Activated naive CD8-positive, alpha-beta T cell treated with anti-CD3 and anti-CD28 coated beads for 36 hours (primary cell): ENCODE results near the gene TRAF3IP1. TPM values are rescaled to one million over a fixed set of nuclear protein-coding genes. Genes with fewer than 3 reads are reported as not detected.
"Not testable (repeated sequence)": the region's sequence is repeated elsewhere in the genome, so short reads cannot be mapped to it uniquely, and the experiment has no call there.

Experiments used
- DNase-seq: peaks from one replicate; pipeline ENCODE4 v3.0.0; 2021
- H3K27ac Mint-ChIP-seq: one replicate; pipeline ENCODE4 v1.8.0; 2022; ENCODE audit warnings: mild to moderate bottlenecking, moderate library complexity, mixed read lengths
- H3K27me3 Mint-ChIP-seq: one replicate; pipeline ENCODE4 v1.8.0; 2022; ENCODE audit warnings: mild to moderate bottlenecking, mixed read lengths
- H3K36me3 Mint-ChIP-seq: one replicate; pipeline ENCODE4 v1.8.0; 2021; ENCODE audit warnings: mild to moderate bottlenecking, mixed read lengths
- H3K4me1 Mint-ChIP-seq: one replicate; pipeline ENCODE4 v1.8.0; 2021; ENCODE audit warnings: mixed read lengths
- H3K4me3 Mint-ChIP-seq: one replicate; pipeline ENCODE4 v1.8.0; 2022; ENCODE audit warnings: mild to moderate bottlenecking, moderate library complexity, mixed read lengths
- H3K9me3 Mint-ChIP-seq: one replicate; pipeline ENCODE4 v1.8.0; 2022; ENCODE audit warnings: mixed read lengths
- total RNA-seq, 2 experiments: library from RNA; stranded (reverse); gene quantifications; one replicate each; pipeline ENCODE4 v1.2.3, GENCODE V29; 2021

The TRAF3IP1 gene
- total RNA-seq, 2 experiments from 2014 or later, result 8.4 to 11.0 TPM

DNA sequence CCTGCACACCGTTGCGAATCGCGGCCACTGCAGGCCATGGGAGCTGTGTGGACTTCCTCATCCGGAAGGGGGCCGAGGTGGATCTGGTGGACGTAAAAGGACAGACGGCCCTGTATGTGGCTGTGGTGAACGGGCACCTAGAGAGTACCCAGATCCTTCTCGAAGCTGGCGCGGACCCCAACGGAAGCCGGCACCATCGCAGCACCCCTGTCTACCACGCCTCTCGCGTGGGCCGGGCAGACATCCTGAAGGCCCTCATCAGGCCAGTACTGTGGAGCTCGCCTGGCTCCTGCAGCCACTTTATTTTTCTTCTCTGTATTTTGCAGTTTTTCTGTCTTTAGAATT lies 115.4 kb downstream of the TRAF3IP1 start:
- Mint-ChIP-seq H3K27me3 (no peaks in the 10 kb centered on the region), H3K27ac (no peak overlapping the region), H3K9me3 (no peaks in the 10 kb centered on the region), H3K4me1 (peaks cover 50% of the 10 kb centered on the region), H3K36me3 (peaks cover 32% of the 10 kb centered on the region), H3K4me3 (no peak overlapping the region)
- DNase-seq, result no peak

DNA sequence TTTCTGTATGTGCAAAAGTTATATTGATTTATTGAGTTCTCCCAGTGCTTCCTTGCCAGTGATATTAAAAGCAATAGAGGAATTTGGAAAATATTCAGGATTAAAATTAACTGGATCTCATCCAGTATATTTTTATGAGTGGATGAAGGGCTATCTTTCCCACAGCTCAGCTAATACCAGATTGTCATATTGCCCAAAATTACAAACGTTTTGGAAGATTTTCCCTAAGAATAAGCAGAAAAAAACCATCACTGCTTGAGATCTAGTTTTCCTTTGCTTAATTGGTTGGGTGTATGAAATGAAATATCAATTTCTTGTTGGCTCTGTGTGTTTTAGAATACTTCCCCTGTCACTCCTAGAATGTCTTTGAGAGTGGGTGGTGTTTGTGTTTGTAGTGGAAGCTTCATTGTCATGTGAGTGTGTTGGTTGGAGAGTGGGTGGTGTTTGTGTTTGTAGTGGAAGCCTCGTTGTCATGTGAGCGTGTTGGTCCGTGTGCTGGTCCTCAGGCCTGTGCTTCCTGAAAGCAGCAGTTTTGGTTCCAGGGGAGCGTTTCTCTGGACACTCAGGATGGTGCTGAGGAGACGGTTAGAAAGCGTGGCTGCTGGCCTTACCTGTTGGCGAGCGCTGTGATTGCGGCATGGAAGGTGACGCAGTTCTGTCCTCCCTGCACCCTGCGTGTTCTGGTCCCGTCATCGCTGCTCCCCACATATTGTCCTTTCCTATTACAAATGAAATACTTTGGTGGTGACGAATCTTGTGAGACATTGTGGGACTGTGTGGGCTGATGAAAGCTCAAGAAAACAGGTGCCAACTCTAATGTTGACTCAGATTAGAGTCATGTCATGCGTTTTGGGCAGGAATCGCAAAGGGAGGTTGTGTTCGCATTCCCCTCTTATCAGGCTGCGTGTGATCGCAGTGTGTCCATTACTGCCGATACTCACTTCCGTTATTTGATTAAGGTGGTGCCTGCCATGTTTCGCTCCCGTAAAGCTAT lies 118.8 kb downstream of the TRAF3IP1 start:
- Mint-ChIP-seq H3K9me3 (no peaks in the 10 kb centered on the region), H3K27me3 (no peaks in the 10 kb centered on the region), H3K36me3 (peaks cover 39% of the 10 kb centered on the region), H3K4me1 (peaks cover 58% of the 10 kb centered on the region), H3K4me3 (no peak overlapping the region), H3K27ac (peak overlapping the region; percentile 82)
- DNase-seq, result peak; percentile 62

DNA sequence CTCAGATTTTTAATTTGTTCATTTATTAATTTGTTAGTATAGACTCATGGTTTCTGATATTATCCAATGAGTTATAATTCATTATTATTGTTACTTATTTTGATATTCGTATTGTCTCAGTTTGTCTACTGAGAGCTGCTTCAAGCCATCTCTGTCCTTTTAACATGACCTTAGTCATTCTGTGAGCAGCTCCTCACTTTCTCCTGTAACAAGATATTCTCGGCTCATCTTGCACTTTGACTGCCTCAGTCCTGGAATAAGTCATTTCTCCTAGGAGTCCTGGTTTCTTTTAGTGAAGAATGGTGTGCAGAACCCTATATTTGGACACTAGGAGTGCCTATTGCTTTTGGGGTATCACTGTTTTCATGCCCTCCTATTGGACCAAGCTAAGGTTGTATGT lies 119.6 kb downstream of the TRAF3IP1 start:
- Mint-ChIP-seq H3K27me3 (no peaks in the 10 kb centered on the region), H3K4me3 (no peak overlapping the region), H3K9me3 (no peaks in the 10 kb centered on the region), H3K36me3 (peaks cover 39% of the 10 kb centered on the region), H3K27ac (peak overlapping the region; percentile 63), H3K4me1 (peaks cover 58% of the 10 kb centered on the region)
- no peak for DNase-seq

DNA sequence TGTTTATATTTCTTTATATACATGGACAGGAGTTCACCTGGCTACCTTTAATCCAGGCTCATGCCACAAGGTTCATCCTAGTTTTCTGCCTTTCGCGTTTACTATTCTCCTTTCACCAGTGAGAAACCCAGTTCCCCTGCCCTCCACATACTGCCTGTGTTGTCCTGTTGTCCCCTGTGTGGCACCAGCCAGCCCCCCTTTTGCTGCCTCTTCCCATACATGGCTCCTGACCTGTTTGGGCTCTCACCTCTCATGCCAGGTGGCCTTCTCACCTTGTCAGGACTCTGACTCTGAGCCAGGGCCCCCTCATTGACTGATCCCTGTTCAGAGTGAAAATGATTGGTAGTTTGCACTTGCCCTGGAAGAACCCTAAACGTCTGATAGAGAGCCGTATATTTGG lies 120.0 kb downstream of the TRAF3IP1 start:
- no peaks in the 10 kb centered on the region for H3K27me3 Mint-ChIP-seq
- no peaks in the 10 kb centered on the region for H3K9me3 Mint-ChIP-seq
- peak overlapping the region; percentile 79 for H3K27ac Mint-ChIP-seq
- no peak for DNase-seq
- H3K4me3 Mint-ChIP-seq, result no peak overlapping the region
- H3K36me3 Mint-ChIP-seq, result peaks cover 39% of the 10 kb centered on the region
- H3K4me1 Mint-ChIP-seq, result peaks cover 58% of the 10 kb centered on the region

DNA sequence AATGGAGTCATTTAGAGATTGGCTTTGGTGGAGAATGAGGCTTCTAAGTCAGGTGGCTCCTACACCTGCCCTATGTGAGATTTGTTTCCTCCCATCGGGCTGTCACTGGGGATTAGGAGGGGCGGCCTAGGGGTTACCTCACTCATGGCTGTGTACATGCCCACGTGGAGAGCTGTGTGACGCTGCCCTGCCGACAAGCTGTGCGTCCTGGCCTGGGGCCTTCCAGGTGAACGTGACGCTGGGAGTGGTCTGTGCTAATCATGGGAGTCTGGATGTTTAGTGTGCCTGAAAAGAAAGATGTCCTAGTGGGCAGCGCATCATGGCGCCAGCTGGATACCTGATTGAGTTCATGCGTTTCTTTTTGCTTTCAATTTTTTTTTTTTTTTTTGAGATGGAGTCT lies 120.4 kb downstream of the TRAF3IP1 start:
- Mint-ChIP-seq H3K4me1 (peaks cover 58% of the 10 kb centered on the region), H3K36me3 (peaks cover 41% of the 10 kb centered on the region), H3K9me3 (no peaks in the 10 kb centered on the region), H3K27ac (peak overlapping the region; percentile 79), H3K4me3 (no peak overlapping the region), H3K27me3 (no peaks in the 10 kb centered on the region)
- DNase-seq, result no peak

DNA sequence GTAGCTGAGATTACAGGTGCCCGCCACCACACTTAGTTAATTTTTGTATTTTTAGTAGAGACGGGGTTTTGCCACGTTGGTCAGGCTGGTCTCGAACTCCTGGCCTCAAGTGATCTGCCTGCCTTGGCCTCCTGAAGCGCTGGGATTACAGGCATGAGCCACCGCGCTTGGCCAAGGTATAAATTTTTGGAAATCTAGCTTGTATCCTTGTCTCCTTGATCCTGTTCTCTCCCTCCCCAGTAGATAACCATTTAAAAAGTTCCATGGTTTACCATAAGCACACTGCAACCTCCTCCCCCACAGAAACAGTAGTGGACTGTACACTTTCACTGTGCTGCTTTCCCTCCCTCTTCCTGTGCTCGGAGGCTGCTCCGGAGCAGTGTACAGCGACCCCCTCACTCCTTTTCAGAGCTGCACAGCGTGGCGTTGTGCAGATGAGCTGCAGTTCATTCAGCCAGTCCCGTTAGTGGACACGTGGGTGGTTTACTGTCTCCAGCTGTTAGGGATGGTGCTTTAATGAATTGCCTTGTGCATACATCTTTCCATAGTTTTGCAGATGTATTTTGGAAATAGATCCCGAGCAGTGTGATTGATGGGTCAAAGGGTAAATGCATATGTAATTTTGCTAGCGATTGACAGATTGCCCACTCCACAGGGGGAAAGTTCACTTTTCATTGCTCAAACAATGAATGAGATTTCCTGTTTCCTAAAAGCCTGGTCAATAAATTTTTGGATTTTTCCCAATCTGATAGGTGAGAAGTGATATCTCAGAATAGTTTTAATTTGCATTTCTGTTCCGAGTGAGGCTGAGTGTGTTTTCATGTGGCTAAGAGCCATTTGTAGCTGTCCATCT lies 121.2 kb downstream of the TRAF3IP1 start:
- Mint-ChIP-seq H3K27ac (no peak overlapping the region), H3K9me3 (no peaks in the 10 kb centered on the region), H3K4me1 (peaks cover 54% of the 10 kb centered on the region), H3K36me3 (peaks cover 49% of the 10 kb centered on the region), H3K27me3 (no peaks in the 10 kb centered on the region), H3K4me3 (no peak overlapping the region)
- DNase-seq, result no peak

DNA sequence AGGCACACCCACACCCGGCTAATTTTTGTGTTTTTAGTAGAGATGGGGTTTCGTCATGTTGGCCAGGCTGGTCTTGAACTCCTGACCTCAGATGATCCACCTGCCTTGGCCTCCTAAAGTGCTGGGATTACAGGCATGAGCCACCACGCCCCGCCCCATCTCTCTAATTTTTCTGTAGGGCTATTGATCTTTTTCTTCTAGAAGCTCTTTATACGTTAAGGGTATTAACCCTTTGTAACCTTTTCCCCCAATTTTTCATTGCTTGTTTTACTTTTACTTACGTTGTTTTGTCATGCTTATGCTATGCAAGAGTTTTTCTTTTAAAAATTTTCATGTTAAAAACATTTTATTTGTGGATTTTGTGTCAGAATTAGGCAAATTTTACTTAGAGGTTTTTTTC lies 121.9 kb downstream of the TRAF3IP1 start:
- not testable (repeated sequence) for H3K27me3 Mint-ChIP-seq, H3K9me3 Mint-ChIP-seq, DNase-seq, H3K4me3 Mint-ChIP-seq, H3K27ac Mint-ChIP-seq
- Mint-ChIP-seq H3K4me1 (peaks cover 51% of the 10 kb centered on the region), H3K36me3 (peaks cover 48% of the 10 kb centered on the region)

DNA sequence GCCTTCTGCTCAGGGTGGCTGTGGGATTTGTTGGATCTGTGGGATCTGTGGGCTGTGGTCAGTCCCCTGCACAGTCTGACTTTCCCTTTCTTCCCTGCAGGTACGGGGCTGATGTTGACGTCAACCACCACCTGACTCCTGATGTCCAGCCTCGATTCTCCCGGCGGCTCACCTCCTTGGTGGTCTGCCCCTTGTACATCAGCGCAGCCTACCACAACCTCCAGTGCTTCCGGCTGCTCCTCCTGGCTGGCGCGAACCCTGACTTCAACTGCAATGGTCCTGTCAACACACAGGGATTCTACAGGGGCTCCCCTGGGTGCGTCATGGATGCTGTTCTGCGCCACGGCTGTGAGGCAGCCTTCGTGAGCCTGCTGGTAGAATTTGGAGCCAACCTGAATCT lies 123.9 kb downstream of the TRAF3IP1 start:
- H3K27me3 Mint-ChIP-seq, result no peaks in the 10 kb centered on the region
- DNase-seq, result no peak
- peaks cover 45% of the 10 kb centered on the region for H3K36me3 Mint-ChIP-seq
- H3K4me3 Mint-ChIP-seq, result no peak overlapping the region
- H3K27ac Mint-ChIP-seq, result no peak overlapping the region
- H3K4me1 Mint-ChIP-seq, result peaks cover 43% of the 10 kb centered on the region
- H3K9me3 Mint-ChIP-seq, result no peaks in the 10 kb centered on the region

DNA sequence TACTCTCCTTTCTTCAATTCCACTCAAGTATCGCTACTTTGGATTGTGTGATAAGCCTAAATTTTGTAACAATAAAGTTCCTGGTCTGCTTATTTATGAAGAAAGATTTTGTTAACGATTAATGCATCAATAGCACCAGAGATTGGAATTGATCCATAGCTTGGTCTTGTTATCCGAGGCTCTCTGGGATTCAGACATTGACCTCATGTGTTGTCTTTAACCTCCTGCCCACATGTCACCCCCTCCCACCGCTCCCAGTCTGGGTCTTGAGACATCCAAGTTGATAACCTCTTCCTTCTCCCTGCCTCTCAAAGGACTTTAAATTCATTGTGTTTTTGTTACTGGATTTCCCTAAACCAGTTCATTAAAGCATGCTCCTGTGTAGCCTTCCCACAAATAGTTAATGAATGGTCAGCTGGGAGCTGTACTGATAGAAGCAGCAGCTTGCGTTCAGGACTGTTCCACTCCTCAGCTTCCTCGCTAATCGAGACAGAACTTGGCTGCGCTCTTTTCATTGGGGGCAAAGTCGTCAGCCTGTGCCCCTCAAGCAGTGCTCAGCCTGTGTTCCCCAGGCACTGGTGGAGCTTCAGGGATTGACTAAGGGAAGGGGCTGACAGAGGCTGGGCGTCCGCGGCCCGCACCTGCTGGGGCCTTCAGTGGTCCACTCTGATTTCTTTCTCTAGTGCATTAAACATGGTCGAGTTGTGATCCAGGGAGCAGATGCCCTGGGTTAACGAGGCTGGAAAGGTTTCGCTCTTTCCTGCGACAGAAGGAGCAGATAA lies 125.3 kb downstream of the TRAF3IP1 start:
- H3K9me3 Mint-ChIP-seq, result no peaks in the 10 kb centered on the region
- H3K27ac Mint-ChIP-seq, result no peak overlapping the region
- H3K36me3 Mint-ChIP-seq, result peaks cover 44% of the 10 kb centered on the region
- peaks cover 29% of the 10 kb centered on the region for H3K4me1 Mint-ChIP-seq
- no peak for DNase-seq
- H3K4me3 Mint-ChIP-seq, result no peak overlapping the region
- H3K27me3 Mint-ChIP-seq, result no peaks in the 10 kb centered on the region

DNA sequence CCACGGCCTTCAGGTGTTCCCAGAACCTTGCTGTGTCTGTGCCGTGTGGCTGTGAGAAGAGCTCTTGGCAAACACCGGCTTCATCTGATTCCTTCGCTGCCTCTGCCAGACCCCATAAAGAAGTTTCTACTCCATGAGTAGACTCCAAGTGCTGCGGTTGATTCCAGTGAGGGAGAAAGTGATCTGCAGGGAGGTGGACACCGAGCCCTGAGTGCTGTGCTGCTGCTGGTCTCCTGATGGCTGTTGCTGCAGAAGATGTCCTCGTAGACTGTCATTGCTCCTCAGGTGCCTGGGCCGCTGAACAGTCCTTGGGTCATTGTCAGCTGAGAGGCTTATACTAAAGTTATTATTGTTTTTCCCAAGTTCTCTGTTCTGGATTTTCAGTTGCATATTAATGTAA lies 126.1 kb downstream of the TRAF3IP1 start:
- DNase-seq, result no peak
- H3K4me3 Mint-ChIP-seq, result no peak overlapping the region
- H3K27ac Mint-ChIP-seq, result no peak overlapping the region
- no peaks in the 10 kb centered on the region for H3K27me3 Mint-ChIP-seq
- H3K4me1 Mint-ChIP-seq, result peaks cover 22% of the 10 kb centered on the region
- H3K9me3 Mint-ChIP-seq, result no peaks in the 10 kb centered on the region
- H3K36me3 Mint-ChIP-seq, result peaks cover 39% of the 10 kb centered on the region

DNA sequence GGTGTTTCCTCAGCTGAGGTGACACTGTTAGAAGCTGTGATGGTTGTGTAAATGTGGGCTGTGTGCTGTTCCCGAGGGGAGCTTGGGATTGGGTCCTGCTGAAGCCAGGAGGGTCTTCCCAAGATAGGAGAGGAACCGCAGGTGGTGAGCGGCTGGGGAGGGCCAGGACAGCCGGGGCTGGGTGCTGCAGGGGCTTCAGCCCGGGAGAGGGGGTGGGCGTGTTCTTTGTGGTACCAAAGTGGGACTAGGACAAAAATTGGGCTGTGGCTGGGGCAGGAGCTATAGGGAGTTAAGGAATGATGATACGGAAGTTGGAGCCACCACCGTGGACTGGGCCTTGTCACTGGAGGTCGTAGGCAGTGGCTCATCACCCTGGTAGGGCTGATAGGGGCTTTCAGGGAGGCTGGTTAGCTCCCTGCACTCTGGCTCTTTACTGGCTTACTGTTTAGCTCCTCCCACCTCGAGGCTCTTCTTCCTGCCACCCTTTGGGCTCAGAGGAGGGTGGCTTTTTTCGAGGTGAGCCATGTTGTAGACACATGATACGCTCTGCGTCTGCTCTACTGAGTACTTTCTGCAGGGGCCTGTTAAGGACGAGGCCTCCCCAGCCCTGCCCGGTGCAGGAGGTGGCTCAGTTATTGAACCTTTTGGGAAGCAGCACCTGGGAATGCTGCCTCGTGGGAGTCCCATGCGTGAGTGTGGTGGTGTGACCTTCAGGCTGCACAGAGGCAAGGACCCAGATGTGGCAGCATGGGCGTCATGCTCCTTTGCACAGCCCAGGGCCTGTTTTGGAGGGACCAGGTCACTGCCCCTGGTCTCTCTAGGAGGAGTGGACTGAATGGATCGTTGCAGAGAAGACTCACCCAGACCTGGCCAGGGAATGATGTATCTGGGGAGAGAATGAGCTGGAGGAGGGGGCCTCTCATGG lies 128.0 kb downstream of the TRAF3IP1 start:
- H3K4me1 Mint-ChIP-seq, result peaks cover 10% of the 10 kb centered on the region
- H3K36me3 Mint-ChIP-seq, result peaks cover 45% of the 10 kb centered on the region

DNA sequence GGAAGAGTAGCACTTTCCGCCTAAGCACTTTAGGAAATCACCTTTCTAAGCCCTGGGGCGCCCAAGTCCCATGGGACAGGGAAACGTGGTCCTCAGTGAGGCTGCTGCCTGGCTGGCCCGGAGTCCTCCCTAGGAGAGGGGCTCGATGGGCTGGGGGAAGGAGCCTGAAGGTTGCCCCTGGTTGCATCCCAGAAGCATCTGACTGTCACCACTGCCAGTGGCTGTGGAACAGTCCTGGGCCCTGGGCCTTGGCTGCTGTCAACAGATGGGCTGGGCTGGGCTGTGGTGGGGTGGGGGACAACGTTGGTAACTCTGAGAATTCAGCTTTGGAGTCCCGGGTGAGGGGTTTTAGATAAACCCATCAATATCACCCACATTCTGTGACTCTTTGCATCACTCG lies 128.9 kb downstream of the TRAF3IP1 start:
- peaks cover 2% of the 10 kb centered on the region for H3K9me3 Mint-ChIP-seq
- H3K27me3 Mint-ChIP-seq, result no peaks in the 10 kb centered on the region
- H3K36me3 Mint-ChIP-seq, result peaks cover 42% of the 10 kb centered on the region
- H3K27ac Mint-ChIP-seq, result no peak overlapping the region
- H3K4me1 Mint-ChIP-seq, result peaks cover 7% of the 10 kb centered on the region
- DNase-seq, result no peak
- H3K4me3 Mint-ChIP-seq, result no peak overlapping the region

More for the DNA sequence above, 128.0 kb downstream of the TRAF3IP1 start:
- H3K4me3 Mint-ChIP-seq, result no peak overlapping the region
- peaks cover 2% of the 10 kb centered on the region for H3K9me3 Mint-ChIP-seq
- no peak for DNase-seq
- H3K27ac Mint-ChIP-seq, result peak overlapping the region; percentile 65
- no peaks in the 10 kb centered on the region for H3K27me3 Mint-ChIP-seq

DNA sequence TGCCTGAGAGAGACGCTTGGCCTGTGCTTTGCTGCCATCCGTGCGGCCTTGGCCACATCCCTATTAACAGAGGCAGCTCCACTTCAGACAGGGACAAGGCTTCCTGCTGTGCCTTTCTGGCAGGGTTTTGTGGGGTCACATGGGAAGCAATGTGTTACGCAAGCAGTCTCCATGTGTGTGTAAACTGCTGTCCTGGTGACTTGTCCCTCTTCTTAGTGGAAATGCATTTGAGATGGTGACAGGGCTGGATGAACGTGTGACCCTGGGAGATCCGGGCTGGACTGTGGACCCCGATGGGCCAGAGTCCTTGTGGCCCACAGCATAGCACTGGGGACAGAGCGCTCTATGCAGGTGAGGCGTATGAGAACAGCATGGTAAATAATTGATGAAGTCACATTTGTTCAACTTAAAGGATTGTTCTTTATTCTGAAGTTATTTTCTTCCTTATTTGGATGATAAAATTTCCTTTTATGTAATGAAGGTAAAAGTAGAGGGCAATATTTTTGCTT lies 129.6 kb downstream of the TRAF3IP1 start:
- no peak for DNase-seq
- Mint-ChIP-seq H3K36me3 (peaks cover 42% of the 10 kb centered on the region), H3K27ac (no peak overlapping the region)

DNA sequence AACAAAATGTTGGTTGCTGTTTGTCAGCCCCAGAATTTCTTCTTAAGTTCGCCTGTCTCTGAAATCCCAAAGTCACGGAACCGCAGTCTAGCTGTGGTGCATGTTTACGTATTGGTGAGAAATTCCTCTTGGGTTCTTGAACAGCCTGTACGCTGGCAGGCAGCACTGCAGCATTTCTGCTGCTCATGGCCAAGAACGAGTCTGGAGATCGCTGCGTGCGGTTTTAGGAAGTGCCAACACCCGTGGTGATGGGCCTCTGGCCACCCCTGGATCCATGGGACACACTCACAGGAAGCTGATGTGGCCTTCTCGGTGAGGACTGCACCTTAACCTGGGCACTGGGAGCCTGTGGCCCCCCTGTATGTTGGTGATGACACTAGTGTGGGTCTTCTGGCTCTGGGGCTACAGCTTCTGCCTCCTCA lies 130.1 kb downstream of the TRAF3IP1 start:
- no peaks in the 10 kb centered on the region for H3K27me3 Mint-ChIP-seq

More for the DNA sequence above, 129.6 kb downstream of the TRAF3IP1 start:
- Mint-ChIP-seq H3K4me3 (no peak overlapping the region), H3K27me3 (no peaks in the 10 kb centered on the region), H3K9me3 (peaks cover 2% of the 10 kb centered on the region), H3K4me1 (peaks cover 7% of the 10 kb centered on the region)

More for the DNA sequence above, 130.1 kb downstream of the TRAF3IP1 start:
- peaks cover 7% of the 10 kb centered on the region for H3K4me1 Mint-ChIP-seq
- H3K27ac Mint-ChIP-seq, result no peak overlapping the region
- H3K4me3 Mint-ChIP-seq, result no peak overlapping the region
- peaks cover 42% of the 10 kb centered on the region for H3K36me3 Mint-ChIP-seq
- peaks cover 2% of the 10 kb centered on the region for H3K9me3 Mint-ChIP-seq
- no peak for DNase-seq
